RKO (cell line): ENCODE results near the gene SLIT3.
A peak's percentile ranks its signal among the peaks of the same experiment; 100 is the strongest.

Experiments
- DNase-seq: peaks from one replicate; pipeline ENCODE4 v3.0.0-alpha.2; 2016; ENCODE audit warnings: low spot score

The SLIT3 gene

DNA sequence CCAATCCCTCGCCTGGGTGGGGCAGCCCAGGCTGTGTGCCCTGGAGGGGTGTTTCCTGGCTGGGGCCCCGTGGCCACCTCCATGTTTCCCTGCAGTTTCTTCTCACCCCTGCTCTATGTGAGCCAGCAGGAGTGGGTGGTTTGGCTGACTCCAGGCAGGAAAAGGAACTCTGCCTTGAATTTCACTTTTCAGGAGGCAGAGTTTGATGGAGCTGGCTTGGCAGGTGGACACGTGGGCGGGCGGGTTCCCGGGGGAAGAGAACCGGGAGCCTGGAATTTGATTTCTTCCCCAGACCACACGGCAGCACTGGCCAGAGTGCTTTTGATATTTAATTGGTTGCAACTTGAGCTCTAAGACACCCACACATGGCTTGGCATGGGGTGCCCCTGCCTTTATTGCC lies 601.9 kb downstream of the SLIT3 start:
- DNase-seq = no peak

DNA sequence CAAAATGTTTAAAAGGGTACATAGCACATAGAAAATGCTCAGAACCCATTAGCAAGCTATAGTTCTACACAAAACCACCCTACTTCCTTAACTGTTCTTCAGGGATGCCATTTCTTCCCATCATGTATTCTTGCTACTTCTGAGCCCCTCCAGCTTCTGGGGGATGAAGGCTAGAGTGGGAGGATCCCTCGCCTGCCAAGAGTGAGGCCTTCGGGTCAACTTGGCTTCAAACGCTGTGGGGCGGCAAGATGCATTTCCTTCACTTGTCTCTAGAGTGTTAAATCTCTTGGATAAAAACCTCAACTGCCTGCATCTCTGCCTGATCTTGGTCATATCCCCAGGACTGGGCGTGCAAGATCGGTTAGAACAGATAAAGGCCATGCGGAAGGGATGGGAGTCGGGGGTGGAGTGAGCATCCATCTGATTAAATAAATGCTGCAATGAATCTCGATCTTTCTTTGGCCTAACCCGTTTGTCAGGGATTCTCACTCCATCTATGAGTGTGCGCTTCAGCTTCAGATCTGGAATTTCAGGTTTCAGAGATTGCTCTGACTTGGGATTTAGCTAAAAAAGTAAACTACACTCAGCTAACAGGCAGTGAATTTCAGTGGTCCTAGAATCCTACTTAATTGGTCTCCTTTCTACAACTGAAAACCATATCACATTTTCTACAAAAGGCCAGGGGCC lies 603.8 kb downstream of the SLIT3 start:
- no peak for DNase-seq

DNA sequence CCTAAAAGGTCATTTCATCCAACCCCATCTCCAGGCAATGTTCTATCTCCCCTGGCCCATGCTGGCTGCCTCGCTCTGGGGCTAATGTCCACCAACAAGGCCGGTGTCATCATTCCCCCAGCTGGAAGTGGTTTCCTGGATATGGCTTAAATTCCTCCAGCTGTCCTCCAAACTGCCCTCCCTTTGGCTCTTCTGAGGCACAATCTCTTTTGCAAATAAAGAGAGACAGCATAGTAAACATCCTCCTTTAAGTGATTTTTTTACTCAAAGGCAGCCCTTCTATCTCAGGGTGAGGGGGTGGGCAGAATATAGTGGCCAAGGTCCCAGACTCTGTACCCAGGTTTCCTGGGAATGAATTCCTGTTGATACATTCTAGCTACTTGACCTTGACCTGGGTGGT lies 604.3 kb downstream of the SLIT3 start:
- DNase-seq = no peak

DNA sequence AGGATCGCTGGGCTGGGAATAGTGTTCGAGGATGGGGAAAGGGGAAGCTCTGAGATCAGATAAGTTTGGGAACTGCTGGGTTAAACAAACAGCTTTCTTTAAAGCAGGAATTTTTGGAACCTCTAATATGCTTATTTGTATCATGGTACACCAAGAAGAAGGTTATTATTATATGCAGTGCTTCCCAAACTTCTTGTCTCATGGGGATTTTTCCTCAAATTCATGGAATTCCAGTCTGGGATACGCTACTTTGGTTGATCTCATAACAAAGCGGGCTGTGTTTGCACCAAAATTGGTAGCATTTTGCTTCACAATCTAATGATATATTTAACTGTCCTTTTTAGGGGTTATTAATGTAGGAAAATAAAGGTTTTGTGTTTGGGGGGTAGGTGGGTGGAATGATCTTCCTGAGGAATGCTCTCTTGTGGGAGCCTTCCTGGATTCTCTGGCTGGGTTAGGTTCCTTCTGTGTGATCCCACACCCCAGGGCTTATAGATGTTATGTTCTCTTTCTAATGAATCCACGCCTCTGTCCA lies 605.6 kb downstream of the SLIT3 start:
- no peak for DNase-seq

DNA sequence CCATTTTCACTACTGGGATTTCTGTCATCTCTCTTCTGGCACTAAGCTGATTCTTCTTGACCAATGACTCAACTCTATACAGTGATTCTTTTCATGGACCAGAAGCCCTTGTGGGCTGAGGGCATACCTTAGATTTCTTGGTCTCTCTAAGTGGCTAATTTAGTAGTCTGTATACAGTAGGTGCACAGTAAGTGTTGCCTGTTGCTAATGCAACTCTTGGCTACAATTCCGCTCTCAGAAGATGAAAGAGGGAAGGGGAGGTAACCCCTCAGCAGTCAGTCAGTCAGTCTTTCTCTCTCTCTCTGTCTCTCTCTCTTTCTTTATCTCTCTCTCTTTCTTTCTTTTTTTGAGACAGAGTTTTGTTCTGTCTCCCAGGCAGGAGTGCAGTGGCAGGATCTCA lies 606.6 kb downstream of the SLIT3 start:
- no peak for DNase-seq

DNA sequence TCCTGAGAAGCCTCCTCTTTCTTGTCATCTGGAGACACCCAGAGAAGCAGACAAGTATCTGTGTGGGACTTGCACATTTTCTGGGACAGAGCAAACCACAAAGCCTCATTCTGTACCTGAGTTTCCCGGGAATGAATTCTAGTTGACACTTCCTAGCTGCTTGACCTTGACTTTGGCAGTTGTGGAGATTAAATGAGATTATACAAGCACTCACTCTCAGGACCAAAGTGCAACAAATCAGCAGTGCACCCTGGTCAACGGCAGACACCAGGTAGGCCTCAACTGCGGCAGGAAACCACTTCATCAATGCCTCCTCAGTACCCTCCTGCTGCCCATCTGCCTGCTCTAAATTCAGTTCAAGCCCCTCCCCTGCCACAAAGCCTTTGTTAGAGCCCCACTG lies 607.1 kb downstream of the SLIT3 start:
- no peak for DNase-seq

DNA sequence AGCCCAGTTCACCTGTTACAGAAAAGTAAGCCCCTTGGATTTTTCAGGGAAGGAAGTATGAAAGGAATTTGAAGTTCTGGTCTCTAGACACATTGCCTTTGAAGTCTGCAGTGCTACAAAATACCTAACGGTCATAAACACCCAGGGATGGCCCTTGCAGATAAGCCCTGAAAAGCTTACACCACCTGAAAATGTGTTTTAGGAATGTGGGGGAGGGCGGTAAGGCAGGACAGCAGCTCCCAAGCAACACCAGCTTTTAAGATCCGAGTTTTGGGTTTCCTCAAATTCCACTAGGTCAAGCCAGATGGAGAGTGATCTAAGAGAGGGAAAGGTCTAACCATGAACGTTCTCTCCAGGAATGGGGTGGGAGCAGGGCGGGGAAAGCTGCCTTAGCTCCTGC lies 607.6 kb downstream of the SLIT3 start:
- no peak for DNase-seq

DNA sequence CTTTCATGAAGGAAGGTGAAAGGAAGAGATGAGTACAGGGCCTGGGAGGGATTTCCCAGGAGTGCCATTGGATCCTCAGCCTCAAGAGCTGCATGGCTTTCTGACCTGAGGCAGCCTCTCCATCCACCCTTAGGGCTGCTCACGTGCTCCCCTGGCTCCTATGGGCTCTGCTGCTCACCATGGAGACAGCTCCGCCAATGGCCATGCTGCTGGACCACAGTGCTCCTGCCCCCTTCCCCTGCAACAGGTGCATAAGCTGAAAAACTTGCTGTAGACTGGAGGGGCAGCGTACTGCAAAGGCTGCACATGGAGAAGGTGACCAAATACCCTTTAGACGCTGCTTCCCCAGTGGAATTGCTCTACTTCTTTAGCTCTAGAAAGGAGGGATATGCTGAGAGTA lies 609.0 kb downstream of the SLIT3 start:
- no peak for DNase-seq

DNA sequence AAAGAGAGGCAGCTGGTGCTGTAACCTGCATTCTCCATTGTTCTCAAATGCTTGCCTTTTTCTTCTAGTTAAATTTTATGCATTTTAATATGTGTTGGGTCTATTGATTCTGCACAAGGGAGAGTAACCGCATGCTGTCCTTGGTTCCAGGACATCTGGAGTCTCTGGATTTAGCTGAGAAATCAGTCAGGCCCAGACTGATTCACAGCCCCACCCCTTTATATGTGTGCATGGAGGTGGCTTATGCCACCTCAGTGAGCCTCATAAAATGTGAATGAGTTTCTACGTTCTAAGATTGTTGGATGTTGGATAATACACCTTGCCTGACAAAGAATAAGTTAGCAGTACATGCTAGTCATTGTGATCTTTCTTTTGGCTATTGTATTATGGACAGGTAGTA lies 611.7 kb downstream of the SLIT3 start:
- DNase-seq = no peak

DNA sequence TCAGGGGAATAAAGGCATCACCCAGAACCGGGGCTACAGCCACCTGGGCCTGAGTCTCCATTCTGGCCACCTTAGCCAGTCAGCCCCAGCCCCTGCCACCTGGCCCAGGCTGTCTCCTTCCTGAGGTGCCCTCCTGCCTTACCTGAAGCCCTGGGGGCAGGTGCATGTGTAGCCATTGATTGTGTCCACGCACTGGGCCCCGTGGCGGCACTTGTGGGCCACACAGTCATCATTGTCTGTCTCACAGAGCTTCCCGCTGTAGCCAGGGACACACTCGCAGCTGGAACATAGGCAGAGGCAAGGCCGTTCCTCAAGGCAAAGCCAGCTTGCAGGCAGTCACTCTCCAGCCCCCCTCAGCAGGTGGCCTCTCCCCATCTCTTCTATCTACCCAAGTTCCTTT lies 614.1 kb downstream of the SLIT3 start:
- no peak for DNase-seq

DNA sequence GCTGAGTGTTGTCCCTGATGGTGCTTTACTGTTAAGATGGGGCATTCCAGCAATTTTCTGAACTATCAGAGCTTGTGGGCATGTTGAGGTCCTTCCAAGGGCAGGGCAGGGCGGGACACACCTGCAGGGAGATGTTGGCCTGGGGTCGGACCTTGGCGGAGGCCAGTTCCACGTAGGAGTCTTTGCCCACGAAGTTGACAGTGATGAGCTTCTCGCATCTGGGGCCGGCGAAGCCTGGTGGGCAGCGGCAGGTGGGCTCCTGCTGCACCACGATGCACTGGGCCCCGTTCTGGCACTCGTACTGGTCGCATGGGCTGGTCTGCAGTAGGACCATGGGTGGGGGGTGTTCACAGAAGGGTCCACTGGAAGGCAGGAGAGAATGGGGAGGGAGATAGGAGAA lies 615.4 kb downstream of the SLIT3 start:
- DNase-seq = no peak

DNA sequence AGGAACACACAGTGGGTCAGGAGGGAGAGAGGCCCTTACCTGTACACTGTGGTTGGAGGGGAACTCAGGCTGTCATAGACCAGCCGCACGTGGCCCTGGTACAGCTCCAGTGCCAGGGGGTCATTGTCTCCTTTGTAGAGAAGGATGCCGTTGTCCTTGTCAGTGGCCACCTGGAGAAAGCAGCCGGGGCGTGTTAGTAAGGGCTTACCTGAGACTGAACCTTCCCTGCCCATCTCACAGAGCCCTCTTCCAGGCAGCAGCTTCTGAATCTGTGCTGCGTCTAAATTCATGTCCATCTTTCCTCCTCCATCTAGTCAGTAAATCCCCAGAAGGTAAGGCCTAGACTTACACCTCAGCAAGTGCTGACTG lies 617.0 kb downstream of the SLIT3 start:
- DNase-seq = no peak

DNA sequence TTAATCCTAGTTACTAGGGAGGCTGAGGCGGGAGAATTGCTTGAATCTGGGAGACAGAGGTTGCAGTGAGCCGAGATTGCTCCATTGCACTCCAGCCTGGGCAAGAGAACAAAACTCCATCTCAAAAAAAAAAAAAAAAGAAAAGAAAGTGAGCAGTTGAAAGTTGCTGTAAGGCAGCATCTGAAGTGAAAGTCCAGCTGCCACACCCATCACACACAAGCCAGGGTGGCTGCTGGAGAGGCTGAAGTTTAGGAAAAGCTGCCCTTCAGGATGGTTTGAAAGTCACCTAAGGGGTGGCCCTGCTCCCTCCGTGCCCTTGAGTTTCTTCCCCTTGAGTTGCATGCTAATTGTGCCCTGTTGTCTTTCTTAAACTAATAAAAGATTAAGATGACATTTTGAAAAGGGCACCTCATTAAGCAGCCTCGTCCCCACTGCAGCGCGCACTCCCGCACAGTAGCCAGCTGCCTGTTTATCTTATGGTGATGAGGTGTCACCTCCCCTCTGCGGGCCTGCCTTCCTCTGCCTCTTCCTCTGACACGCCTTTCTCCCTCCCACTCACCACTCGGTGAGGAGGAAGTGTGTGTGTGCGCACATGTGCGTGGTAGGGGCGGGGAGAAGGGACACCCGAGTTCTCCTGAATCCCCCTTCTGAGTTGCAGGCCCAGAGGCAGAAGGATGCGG lies 617.6 kb downstream of the SLIT3 start:
- DNase-seq = no peak

DNA sequence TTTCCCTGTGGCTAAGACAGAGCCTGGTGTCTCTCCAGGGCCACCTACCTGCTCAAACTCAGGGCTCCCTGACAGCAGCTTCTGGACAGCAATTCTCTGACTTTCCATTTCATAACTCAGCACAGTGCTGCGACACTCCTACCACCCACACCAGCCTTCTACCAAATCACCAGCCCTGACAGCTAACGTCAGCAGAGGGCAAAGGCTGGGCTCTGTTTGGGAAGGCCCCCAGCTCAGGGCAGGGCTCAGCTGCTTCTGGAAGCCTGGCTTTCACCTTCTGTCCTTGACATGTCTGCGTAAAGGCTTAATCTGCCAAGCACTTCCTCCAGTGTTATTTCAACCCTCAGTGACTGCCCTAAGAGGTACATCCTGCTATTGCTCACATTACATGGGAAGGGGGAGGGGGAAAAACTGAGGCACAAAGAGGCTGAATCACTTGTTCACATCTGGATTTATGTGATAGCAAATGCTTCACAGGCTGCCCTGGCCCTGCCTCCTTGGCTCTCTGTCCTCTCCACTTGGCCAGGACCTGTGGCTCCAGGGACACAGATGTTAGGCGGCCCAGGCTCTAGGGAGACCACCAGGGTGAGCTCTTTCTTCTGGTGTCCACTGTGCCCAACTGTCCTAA lies 619.3 kb downstream of the SLIT3 start:
- no peak for DNase-seq

DNA sequence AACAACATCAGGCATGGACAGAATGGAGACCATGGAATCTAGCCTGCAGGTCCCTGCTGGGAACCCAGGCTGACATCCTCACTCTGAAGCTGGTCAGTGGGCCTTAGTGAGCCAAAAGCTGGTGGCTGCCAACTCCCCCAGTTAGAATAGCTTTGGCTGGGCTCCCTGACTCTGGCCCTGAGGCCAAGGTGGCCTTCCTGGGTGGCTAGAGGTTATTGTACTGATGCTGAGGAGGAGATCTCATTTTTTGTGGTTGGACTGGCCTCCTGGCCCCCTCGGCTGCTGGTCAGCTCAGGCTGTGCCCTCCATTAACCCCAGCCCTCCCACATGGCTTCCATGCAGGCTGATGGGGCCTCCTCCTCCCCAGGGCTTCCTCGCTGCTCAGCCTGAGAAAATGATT lies 620.5 kb downstream of the SLIT3 start:
- DNase-seq = no peak

DNA sequence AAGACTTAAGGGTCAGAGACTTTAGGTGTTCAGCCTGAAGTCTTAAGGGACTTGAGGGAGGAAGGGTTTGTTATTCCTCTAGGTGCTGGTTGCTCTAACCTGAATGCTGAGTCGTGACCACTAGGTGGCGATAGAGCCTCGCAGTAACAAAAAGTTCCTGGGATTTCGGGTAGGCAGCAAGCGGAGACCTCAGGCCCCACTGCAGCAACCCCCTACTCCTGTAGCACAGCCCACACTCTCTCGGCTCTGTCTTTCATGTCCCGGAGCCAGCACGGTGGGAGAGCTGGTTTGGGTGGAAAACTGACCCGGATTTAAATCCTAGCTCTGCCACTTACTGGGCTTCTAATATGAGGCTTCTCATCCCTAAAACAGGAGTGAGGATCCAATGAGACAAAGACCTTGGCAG lies 621.4 kb downstream of the SLIT3 start:
- peak; percentile 61 for DNase-seq

DNA sequence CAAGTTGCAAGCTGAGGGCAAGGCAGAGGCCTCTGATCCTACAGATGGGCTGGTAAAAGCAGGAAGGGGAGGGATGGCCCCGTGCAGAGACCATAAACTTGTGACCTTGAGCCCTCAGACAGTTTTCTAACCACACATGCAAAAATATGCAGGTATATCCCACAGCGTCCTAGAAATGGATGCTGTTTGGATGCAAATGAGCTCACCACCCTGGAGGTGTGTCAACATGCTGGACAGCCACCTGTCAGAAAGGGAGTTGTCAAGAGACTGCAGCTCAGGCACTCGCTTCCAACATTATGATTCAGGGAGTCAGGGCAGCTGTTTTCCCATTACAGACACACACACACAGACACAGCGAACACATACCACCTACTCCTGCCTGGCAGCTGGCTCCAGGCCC lies 624.4 kb downstream of the SLIT3 start:
- no peak for DNase-seq

DNA sequence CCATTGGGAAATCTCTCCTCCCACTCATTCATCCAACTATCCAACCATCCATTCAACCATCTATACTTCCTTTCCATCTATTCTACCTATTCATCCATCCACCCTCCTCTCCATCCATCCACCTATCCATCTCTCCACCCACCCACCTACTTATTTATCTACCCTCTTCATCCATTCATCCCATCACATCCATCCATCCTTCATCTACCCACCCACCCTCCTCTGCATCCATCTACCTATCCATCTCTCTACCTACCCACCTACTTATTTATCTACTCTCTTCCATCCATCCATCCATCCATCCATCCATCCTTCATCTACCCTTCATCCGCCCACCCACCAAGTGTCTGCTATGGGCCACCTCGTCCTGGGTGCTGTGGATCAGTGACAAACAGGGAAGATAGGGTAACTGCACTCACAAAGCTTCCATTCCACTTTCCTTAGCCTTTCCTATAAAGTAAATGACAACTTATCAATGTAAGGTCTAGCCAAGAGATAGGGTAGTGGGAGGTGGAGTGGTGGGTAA lies 625.0 kb downstream of the SLIT3 start:
- DNase-seq = no peak

DNA sequence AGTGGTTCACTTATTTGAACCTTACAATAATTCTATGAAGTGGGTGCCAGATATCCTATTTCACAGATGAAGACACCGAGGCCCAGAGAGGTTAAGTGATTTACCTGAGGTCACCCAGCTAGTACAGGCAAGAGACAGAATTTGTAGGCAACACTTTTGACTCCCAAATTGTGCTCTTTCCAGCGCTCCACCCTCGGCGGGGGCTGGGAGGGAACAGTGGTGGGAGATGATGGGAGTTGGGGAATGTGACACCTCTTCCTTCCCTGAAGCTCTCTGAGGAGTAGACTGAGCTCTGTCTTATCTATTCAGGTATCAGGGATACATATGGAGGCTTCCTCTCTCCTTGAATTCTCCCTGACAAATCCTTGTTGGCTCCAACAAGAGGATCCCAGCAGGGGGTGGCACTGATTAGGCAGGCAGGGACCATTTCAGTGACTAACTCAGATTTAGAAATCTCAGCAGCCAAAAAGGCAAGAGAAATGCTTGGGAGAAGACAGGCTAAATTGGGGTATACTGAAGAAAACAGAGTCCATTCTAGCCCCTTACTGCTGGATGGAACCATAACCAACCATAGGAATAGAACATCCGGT lies 626.0 kb downstream of the SLIT3 start:
- DNase-seq = no peak

DNA sequence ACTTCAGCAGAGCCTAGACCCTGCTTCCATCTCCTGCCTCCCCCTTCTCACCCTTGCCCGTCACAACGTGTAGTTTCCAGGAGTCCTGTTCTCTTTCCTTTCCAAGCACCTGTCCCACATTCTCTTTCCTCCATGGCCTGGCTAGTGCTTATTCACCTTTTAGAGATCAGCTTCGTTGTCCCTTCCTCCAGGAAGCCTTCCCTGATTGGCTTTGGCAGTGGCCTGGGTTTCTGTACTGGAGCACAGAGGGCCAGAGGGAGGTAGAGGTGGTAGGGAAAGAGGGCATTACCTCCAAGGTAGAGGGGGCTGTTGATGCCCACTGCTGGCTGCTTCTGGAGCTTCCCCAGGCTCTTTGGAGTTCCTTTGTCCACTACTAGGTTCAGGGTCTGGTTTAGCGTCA lies 628.1 kb downstream of the SLIT3 start:
- DNase-seq = no peak

DNA sequence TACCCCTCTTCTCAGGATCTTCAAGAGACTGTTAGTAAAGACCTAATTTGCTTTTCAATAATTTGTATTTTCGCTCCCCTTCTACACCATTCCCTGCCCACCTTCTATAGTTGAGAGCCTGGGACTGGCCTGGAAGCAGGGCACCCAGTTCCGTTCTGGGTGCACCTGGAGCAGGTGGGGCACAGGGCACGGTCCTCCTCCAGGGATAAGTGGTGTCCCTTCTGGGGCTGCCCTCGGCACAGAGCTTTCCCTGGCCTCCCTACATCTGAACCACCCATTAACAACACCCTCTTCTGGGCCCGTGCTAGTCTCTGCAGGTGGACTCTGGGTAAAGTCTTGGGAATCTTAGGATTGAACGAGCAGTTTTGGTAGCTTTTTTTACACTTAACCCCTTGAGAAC lies 628.9 kb downstream of the SLIT3 start:
- no peak for DNase-seq

DNA sequence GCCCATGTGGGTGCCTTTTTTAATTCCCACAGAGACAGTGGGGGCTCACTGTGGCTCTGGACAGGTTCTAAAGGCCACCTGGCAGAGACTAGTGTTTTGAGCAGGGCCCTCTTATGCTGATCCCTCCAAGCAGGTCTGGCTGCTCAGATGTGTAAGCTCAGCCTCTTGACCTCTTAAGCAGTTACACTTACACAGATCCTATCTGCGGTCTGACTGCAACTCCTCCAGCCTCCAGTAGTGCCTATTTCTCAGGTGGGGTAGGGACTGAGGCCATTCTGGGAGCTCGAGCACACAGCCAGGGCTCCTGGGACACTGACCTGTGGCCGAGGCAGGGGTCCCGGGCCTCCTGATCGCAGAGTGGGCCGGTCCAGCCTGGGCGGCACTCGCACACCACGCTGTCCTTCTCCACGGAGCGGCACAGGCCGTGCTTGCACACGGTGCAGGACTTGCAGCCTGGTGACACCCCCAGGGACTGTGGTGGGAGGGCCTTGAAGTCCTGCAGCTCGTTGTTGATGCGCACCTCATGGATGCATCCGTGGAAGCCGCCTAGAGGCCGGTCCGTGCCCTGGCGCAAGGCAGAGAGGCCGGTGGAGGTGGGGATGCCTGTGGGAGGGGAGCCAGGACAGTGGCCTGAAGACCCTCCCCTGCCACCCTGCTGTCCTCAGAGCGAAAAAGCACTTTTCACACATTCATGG lies 629.9 kb downstream of the SLIT3 start:
- no peak for DNase-seq
